Measurements from ENCODE around the gene IZUMO1R. TPM values are rescaled to one million over a fixed set of nuclear protein-coding genes. Genes with fewer than 3 reads are reported as not detected.
"Not testable (repeated sequence)": the region's sequence is repeated elsewhere in the genome, so short reads cannot be mapped to it uniquely, and the experiment has no call there.

IZUMO1R gene
- total RNA-seq, 2 experiments from 2014 or later: not detected

GRCh38 chr11:94336033-94336432 lies 31.7 kb downstream of the IZUMO1R start:
- CTCF ChIA-PET: no interaction called here
- no peak overlapping the region for H3K27ac Mint-ChIP-seq

DNA sequence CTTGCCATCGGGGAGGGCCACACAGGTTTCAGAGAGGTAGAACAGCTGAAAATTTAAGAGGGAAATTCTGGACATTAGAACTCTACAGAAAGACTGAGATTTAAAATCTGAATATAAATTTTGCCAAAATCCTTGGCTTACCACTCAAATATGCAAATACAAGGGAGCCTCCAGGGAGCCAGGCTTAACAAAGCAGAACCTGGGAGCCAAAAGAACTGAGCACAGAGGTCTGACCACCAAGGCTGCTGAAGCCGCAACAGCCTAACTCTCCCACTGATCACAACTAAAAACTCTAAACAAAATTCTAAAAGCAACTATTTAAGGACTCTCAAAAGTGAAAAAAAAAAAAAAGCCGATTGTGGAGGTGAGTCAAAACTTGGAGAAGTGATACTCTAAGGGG lies 34.3 kb downstream of the IZUMO1R start:
- Mint-ChIP-seq H3K4me1 (no peaks in the 10 kb centered on the region), H3K4me3 (no peak overlapping the region), H3K27ac (no peak overlapping the region), H3K9me3 (peaks cover 3% of the 10 kb centered on the region), H3K27me3 (no peaks in the 10 kb centered on the region), H3K36me3 (ENCODE audit: low read depth) (no peaks in the 10 kb centered on the region)
- CTCF ChIA-PET: no interaction called here
- POLR2A ChIA-PET: no interaction called here
- DNase-seq: no peak

More at GRCh38 chr11:94336033-94336432, 31.7 kb downstream of the IZUMO1R start:
- POLR2A ChIA-PET: no interaction called here
- peaks cover 3% of the 10 kb centered on the region for H3K9me3 Mint-ChIP-seq
- H3K4me1 Mint-ChIP-seq: no peaks in the 10 kb centered on the region
- no peaks in the 10 kb centered on the region for H3K27me3 Mint-ChIP-seq
- no peak overlapping the region for H3K4me3 Mint-ChIP-seq
- DNase-seq: no peak
- H3K36me3 Mint-ChIP-seq (ENCODE audit: low read depth): no peaks in the 10 kb centered on the region

- ChIA-PET CTCF (no interaction called here), POLR2A (interaction anchor here (0.6 kb wide), 1 partner anchor 540 kb away, joined by 3 read pairs; no protein-coding TSS in a partner anchor)
- Mint-ChIP-seq H3K9me3 (peaks cover 3% of the 10 kb centered on the region), H3K27me3 (no peaks in the 10 kb centered on the region), H3K36me3 (ENCODE audit: low read depth) (no peaks in the 10 kb centered on the region), H3K27ac (no peak overlapping the region), H3K4me3 (no peak overlapping the region), H3K4me1 (no peaks in the 10 kb centered on the region)
- DNase-seq: no peak
Observed at GRCh38 chr11:94342250-94342649, 37.9 kb downstream of the IZUMO1R start.

DNA sequence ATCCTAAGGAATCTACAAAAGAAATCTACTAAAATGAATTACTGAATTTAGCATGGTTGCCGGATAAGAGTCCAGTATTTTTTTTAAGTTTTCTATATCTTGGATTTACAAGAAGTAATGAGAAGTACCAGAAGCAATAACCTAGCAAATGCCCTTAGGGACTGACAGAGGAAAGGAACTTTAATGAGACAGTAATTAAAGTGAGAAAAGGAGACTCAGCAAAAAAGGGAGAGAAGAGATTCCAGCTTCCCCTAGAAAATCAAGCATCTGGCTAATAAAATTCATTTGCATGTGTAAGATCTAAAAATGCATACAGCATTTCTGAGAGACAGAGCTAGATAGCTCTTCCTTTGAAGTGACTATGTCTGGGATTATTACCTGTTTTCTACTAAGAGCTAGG lies 39.1 kb downstream of the IZUMO1R start:
- H3K4me1 Mint-ChIP-seq: no peaks in the 10 kb centered on the region
- H3K9me3 Mint-ChIP-seq: peaks cover 3% of the 10 kb centered on the region

GRCh38 chr11:94346311-94346710 lies 41.9 kb downstream of the IZUMO1R start:
- H3K27ac Mint-ChIP-seq; DNase-seq; H3K4me1 Mint-ChIP-seq; H3K36me3 Mint-ChIP-seq (ENCODE audit: low read depth); H3K27me3 Mint-ChIP-seq; H3K4me3 Mint-ChIP-seq; CTCF ChIA-PET; POLR2A ChIA-PET; H3K9me3 Mint-ChIP-seq: not testable (repeated sequence)

More for the DNA sequence above, 39.1 kb downstream of the IZUMO1R start:
- CTCF ChIA-PET: interaction anchor here (1.5 kb wide), 1 partner anchor 160 kb away, joined by 4 read pairs; no protein-coding TSS in a partner anchor
- H3K4me3 Mint-ChIP-seq: no peak overlapping the region
- POLR2A ChIA-PET: no interaction called here
- no peaks in the 10 kb centered on the region for H3K36me3 Mint-ChIP-seq (ENCODE audit: low read depth)
- DNase-seq: no peak
- H3K27me3 Mint-ChIP-seq: no peaks in the 10 kb centered on the region
- no peak overlapping the region for H3K27ac Mint-ChIP-seq

DNA sequence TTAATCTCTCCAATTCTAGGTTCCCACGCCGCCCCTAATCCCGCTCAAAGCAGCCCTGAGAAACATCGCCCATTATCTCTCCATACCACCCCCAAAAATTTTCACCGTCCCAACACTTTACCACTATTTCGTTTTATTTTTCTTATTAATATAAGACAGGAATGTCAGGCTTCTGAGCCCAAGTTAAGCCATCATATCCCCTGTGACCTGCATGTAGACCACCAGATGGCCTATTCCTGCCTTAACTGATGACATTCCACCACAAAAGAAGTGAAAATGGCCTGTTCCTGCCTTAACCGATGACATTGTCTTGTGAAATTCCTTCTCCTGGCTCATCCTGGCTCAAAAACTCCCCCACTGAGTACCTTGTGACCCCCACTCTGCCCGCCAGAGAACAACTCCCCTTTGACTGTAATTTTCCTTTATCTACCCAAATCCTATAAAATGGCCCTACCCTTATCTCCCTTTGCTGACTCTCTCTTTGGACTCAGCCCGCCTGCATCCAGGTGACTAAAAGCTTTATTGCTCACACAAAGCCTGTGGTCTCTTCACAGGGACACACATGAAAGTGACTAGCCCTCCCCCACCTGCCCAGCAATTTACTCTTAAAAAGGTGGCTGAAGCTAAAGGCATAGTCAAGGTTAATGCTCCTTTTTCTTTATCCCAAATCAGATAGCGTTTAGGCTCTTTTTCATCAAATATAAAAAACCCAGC lies 46.6 kb downstream of the IZUMO1R start:
- H3K27ac Mint-ChIP-seq; CTCF ChIA-PET; H3K9me3 Mint-ChIP-seq; POLR2A ChIA-PET; H3K27me3 Mint-ChIP-seq; H3K4me3 Mint-ChIP-seq; H3K36me3 Mint-ChIP-seq (ENCODE audit: low read depth); DNase-seq; H3K4me1 Mint-ChIP-seq: not testable (repeated sequence)

Other genes with a start within 250 kb of the IZUMO1R start
- 10 to 100 TPM; 13.7 to 13.9 TPM for gene PANX1, start 175.7 kb upstream of the IZUMO1R start, total RNA-seq
- gene GPR83, start 96.8 kb downstream of the IZUMO1R start, total RNA-seq: under 1 TPM in 1 of 2 experiments, not detected in 1; 0.08 TPM
- gene MRE11, start 189.3 kb downstream of the IZUMO1R start, total RNA-seq: 10 to 100 TPM; 35.7 to 37.0 TPM
- 10 to 100 TPM; 26.9 to 27.0 TPM for gene ANKRD49, start 189.4 kb downstream of the IZUMO1R start, total RNA-seq
- gene C11orf97, start 207.9 kb downstream of the IZUMO1R start, total RNA-seq: not detected
- 1 to 10 TPM; 6.1 to 6.2 TPM for gene FUT4, start 239.3 kb downstream of the IZUMO1R start, total RNA-seq